Measurements from ENCODE around the gene BAHCC1.
A peak's percentile ranks its signal among the peaks of the same experiment; 100 is the strongest.

The BAHCC1 gene

GRCh38 chr17:81370294-81370693 lies 25.0 kb upstream of the BAHCC1 start:
- H3K4me3 ChIP-seq, result no peak overlapping the region
- TF ChIP-seq CTCF (IDR thresholded peaks at IDR 0.05), result no peak
- H3K27ac ChIP-seq, result no peak overlapping the region
- DNase-seq (ENCODE audit: low spot score), result no peak

GRCh38 chr17:81371910-81372760 lies 23.1 kb upstream of the BAHCC1 start:
- peak overlapping the region in 1 of 2 donors; percentile 58 for H3K27ac ChIP-seq
- no peak for TF ChIP-seq CTCF (IDR thresholded peaks at IDR 0.05)
- H3K4me3 ChIP-seq, result no peak overlapping the region
- DNase-seq (ENCODE audit: low spot score), result peak; percentile 74

GRCh38 chr17:81373536-81374160 lies 21.6 kb upstream of the BAHCC1 start:
- no peak for DNase-seq (ENCODE audit: low spot score)

GRCh38 chr17:81374890-81375289 lies 20.4 kb upstream of the BAHCC1 start:
- DNase-seq (ENCODE audit: low spot score), result no peak
- Histone ChIP-seq H3K4me3 (no peak overlapping the region), H3K27ac (no peak overlapping the region)
- TF ChIP-seq CTCF (IDR thresholded peaks at IDR 0.05), result no peak

More at GRCh38 chr17:81373536-81374160, 21.6 kb upstream of the BAHCC1 start:
- TF ChIP-seq CTCF (IDR thresholded peaks at IDR 0.05), result no peak
- no peak overlapping the region for H3K4me3 ChIP-seq
- H3K27ac ChIP-seq, result no peak overlapping the region

- no peak for TF ChIP-seq CTCF (IDR thresholded peaks at IDR 0.05)
- H3K27ac ChIP-seq, result no peak overlapping the region
- no peak overlapping the region for H3K4me3 ChIP-seq
- DNase-seq (ENCODE audit: low spot score), result no peak
Observed at GRCh38 chr17:81376946-81377714, 18.1 kb upstream of the BAHCC1 start.

GRCh38 chr17:81378941-81379511 lies 16.2 kb upstream of the BAHCC1 start:
- no peak for TF ChIP-seq CTCF (IDR thresholded peaks at IDR 0.05)
- H3K27ac ChIP-seq, result no peak overlapping the region
- no peak overlapping the region for H3K4me3 ChIP-seq

More at GRCh38 chr17:81378941-81379511, 16.2 kb upstream of the BAHCC1 start:
- no peak for DNase-seq (ENCODE audit: low spot score)
